Stimulated activated CD4-positive, alpha-beta T cell treated with anti-CD3 and anti-CD28 coated beads, Interleukin-1b, Interleukin-23, amount 100 ng/mL, for 48 hours (primary cell): ENCODE results near the gene FUT7.
"Not testable (repeated sequence)": the region's sequence is repeated elsewhere in the genome, so short reads cannot be mapped to it uniquely, and the experiment has no call there.

ENCODE experiments used
- DNase-seq: peaks from one replicate; pipeline ENCODE4 v3.0.0-alpha.2; 2020

FUT7 gene

GRCh38 chr9:137017071-137017470 lies 14.8 kb downstream of the FUT7 start:
- no peak for DNase-seq

- DNase-seq = no peak
Measured at GRCh38 chr9:137016436-137016835, 15.5 kb downstream of the FUT7 start.

- DNase-seq = no peak
Measured at GRCh38 chr9:137015976-137016375, 15.9 kb downstream of the FUT7 start.

GRCh38 chr9:137015540-137015930 lies 16.4 kb downstream of the FUT7 start:
- DNase-seq = no peak

GRCh38 chr9:137014776-137015539 lies 16.9 kb downstream of the FUT7 start:
- DNase-seq = no peak

- DNase-seq = no peak
Measured at GRCh38 chr9:137014166-137014565, 17.7 kb downstream of the FUT7 start.

- no peak for DNase-seq
Measured at GRCh38 chr9:137013571-137013940, 18.3 kb downstream of the FUT7 start.

GRCh38 chr9:137012694-137013570 lies 19.0 kb downstream of the FUT7 start:
- no peak for DNase-seq

GRCh38 chr9:137011907-137012675 lies 19.8 kb downstream of the FUT7 start:
- DNase-seq = no peak

GRCh38 chr9:137011156-137011555 lies 20.7 kb downstream of the FUT7 start:
- no peak for DNase-seq

- no peak for DNase-seq
Measured at GRCh38 chr9:137009938-137010732, 21.8 kb downstream of the FUT7 start.

- DNase-seq = no peak
Measured at GRCh38 chr9:137009217-137009616, 22.7 kb downstream of the FUT7 start.

- DNase-seq = no peak
Measured at GRCh38 chr9:137008312-137008711, 23.6 kb downstream of the FUT7 start.

- DNase-seq = no peak
Measured at GRCh38 chr9:137007816-137008270, 24.0 kb downstream of the FUT7 start.

GRCh38 chr9:137007108-137007815 lies 24.6 kb downstream of the FUT7 start:
- DNase-seq = no peak

GRCh38 chr9:137006116-137007003 lies 25.5 kb downstream of the FUT7 start:
- DNase-seq = no peak

GRCh38 chr9:137004285-137004684 lies 27.6 kb downstream of the FUT7 start:
- not testable (repeated sequence) for DNase-seq

GRCh38 chr9:137002646-137003041 lies 29.2 kb downstream of the FUT7 start:
- DNase-seq = no peak

GRCh38 chr9:137001857-137002645 lies 29.8 kb downstream of the FUT7 start:
- DNase-seq = no peak
